ENCODE results near the gene TPRG1L. TPM values are rescaled to one million over a fixed set of nuclear protein-coding genes. Genes with fewer than 3 reads are reported as not detected.

Gene TPRG1L
- total and polyA plus RNA-seq, 10 of the 15 experiments (the other 5 are each of a cell fraction or from before 2014, with no cell fraction given): 1.5 to 16.5 (median 8.0) TPM

- TF ChIP-seq CHD4 (IDR thresholded peaks at IDR 0.05) (no peak), REST (IDR thresholded peaks at IDR 0.05; ENCODE audit: low read depth, low read length) (no peak), SIN3A (IDR thresholded peaks at IDR 0.05; ENCODE audit: low read depth, low read length) (no peak), RFX5 (IDR thresholded peaks at IDR 0.05; ENCODE audit: low read depth, low read length) (no peak)
Measured at GRCh38 chr1:3639397-3639911, 14.6 kb downstream of the TPRG1L start (continued).

- no peaks in the 10 kb centered on the region for H3K4me1 ChIP-seq (ENCODE audit: control insufficient read depth, insufficient read depth, low read length)
- SMC1A ChIA-PET (ENCODE audit: uncharacterized antibody, unreplicated experiment): no interaction called here
- H3K9ac ChIP-seq (ENCODE audit: control insufficient read depth, insufficient read depth, low read length): no peak overlapping the region
- no peak overlapping the region for H2AFZ ChIP-seq (ENCODE audit: control insufficient read depth, low read depth, low read length)
- no peak for FAIRE-seq
- no peak for DNase-seq (ENCODE audit: low read depth, low spot score)
- intact Hi-C loops (cut with micrococcal nuclease; ENCODE audit: unreplicated experiment) (no loop called here), in situ Hi-C loops (cut with MboI) (no loop called here)
- POLR2A ChIA-PET: no interaction called here
- peaks cover 9 to 15% of the 10 kb centered on the region in 2 experiments; a peak in 3 of 4 replicates for H3K36me3 ChIP-seq (ENCODE audit: control insufficient read depth in 2 of 2, insufficient read depth in 2 of 2, low read length in 1 of 2)
- H3K4me2 ChIP-seq (ENCODE audit: control insufficient read depth, insufficient read depth): no peak overlapping the region
- no peaks in the 10 kb centered on the region for H3K79me2 ChIP-seq (ENCODE audit: control insufficient read depth, insufficient read depth, low read length)
- CTCF ChIA-PET: no interaction called here
- RAD21 ChIA-PET (ENCODE audit: unreplicated experiment): no interaction called here
- no peak overlapping the region for H3K4me3 ChIP-seq
- ATAC-seq: no peak
- 88% methylated on average over 36 of the region's 36 CpGs for WGBS (ENCODE audit: insufficient coverage, insufficient replicate concordance, low lambda C conversion rate, missing lambda C conversion rate)
- no peaks in the 10 kb centered on the region for H3K9me3 ChIP-seq (replicated peaks; ENCODE audit: control insufficient read depth, insufficient read depth, low read length)
- no TSS peak for BruUV-seq (replicated peaks)
- H3K27me3 ChIP-seq (replicated peaks in 1 of 2; ENCODE audit: control insufficient read depth in 2 of 2, insufficient read depth in 2 of 2, low read length in 1 of 2): no peaks in the 10 kb centered on the region
- no peaks in the 10 kb centered on the region for H4K20me1 ChIP-seq (ENCODE audit: control insufficient read depth, insufficient read depth)
- no peak overlapping the region for H3K27ac ChIP-seq (ENCODE audit: control insufficient read depth, insufficient read depth)
- TF ChIP-seq SREBF1 (IDR thresholded peaks at IDR 0.05; ENCODE audit: low read length): no peak
- TF ChIP-seq RFX5 (IDR thresholded peaks at IDR 0.05; ENCODE audit: low read depth, low read length): no peak
- no peak for TF ChIP-seq ZBTB33 (IDR thresholded peaks at IDR 0.05)
- no peak for TF ChIP-seq ZBTB4 (CRISPR knock-in tag; IDR thresholded peaks at IDR 0.05)
- no peak for TF ChIP-seq SP1 (IDR thresholded peaks at IDR 0.05; ENCODE audit: low read depth, low read length)
- no peak for TF ChIP-seq BCL11A (IDR thresholded peaks at IDR 0.05; ENCODE audit: low read depth, low read length)
- TF ChIP-seq TARDBP (IDR thresholded peaks at IDR 0.05; ENCODE audit: borderline replicate concordance): no peak
- TF ChIP-seq HCFC1 (IDR thresholded peaks at IDR 0.05; ENCODE audit: low read length): no peak
- TF ChIP-seq SUZ12 (IDR thresholded peaks at IDR 0.05; ENCODE audit: unreplicated experiment): no peak
- no peak for TF ChIP-seq USF1 (IDR thresholded peaks at IDR 0.05; ENCODE audit: borderline replicate concordance, extremely low read length, insufficient read depth, low read depth, low read length)
Measured at GRCh38 chr1:3640121-3640837, 15.5 kb downstream of the TPRG1L start.

Data from GM12878 (cell line).